Thymus (tissue), 11 donors: Measurements from ENCODE around the gene TOE1. TPM values are rescaled to one million over a fixed set of nuclear protein-coding genes. Genes with fewer than 3 reads are reported as not detected.

ENCODE experiments used
- DNase-seq, 9 donors: peaks; one replicate each; pipeline ENCODE4 v3.0.0-alpha.2; 2013; ENCODE audit warnings: low spot score in 9 of 9, low read depth in 6 of 9, missing footprints in 1 of 9
- H3K27ac ChIP-seq, 2 donors: one replicate each; pipeline ENCODE4 v1.5.1; 2013; ENCODE audit warnings: control low read depth in 1 of 2, low read depth in 1 of 2, low read length in 1 of 2, mild to moderate bottlenecking in 1 of 2, moderate library complexity in 1 of 2
- H3K27me3 ChIP-seq, 2 donors: one replicate each; pipeline ENCODE4 v1.5.1; 2013; ENCODE audit warnings: low read length in 1 of 2; ENCODE audit not compliant: control insufficient read depth in 2 of 2, insufficient read depth in 1 of 2
- H3K36me3 ChIP-seq, 2 donors: one replicate each; pipeline ENCODE4 v1.5.1; 2013; ENCODE audit warnings: low read length in 1 of 2, mild to moderate bottlenecking in 1 of 2, moderate library complexity in 1 of 2; ENCODE audit not compliant: control insufficient read depth in 2 of 2, insufficient read depth in 2 of 2
- H3K4me1 ChIP-seq, 2 donors: one replicate each; pipeline ENCODE4 v1.5.1; 2013; ENCODE audit warnings: low read length in 2 of 2; ENCODE audit not compliant: control insufficient read depth in 2 of 2, insufficient read depth in 2 of 2
- H3K4me3 ChIP-seq, 2 donors: one replicate each; pipeline ENCODE4 v1.5.1; 2013; ENCODE audit warnings: low read length in 2 of 2, control low read depth in 1 of 2, mild to moderate bottlenecking in 1 of 2
- H3K9me3 ChIP-seq, 2 donors: one replicate each; pipeline ENCODE4 v1.5.1; 2013; ENCODE audit warnings: low read length in 1 of 2, mild to moderate bottlenecking in 1 of 2; ENCODE audit not compliant: control insufficient read depth in 2 of 2, insufficient read depth in 1 of 2
- WGBS: extraction: QIAGEN DNeasy Blood & Tissue Kit; methylation state at CpG from one replicate; pipeline ENCODE4 v1.1.7; 2013; 5-methylcytosine and 5-hydroxymethylcytosine counted together
- polyA plus RNA-seq: library from polyadenylated mRNA; stranded (reverse); fragments of 200-250 nt; gene quantifications from one replicate; pipeline ENCODE4 v1.2.3, GENCODE V29; 2013
- total RNA-seq: library from RNA; stranded (reverse); fragments of 120-200 nt; gene quantifications from one replicate; pipeline ENCODE4 v1.2.4, GENCODE V29; 2013
- donor health status: healthy.

Gene TOE1
- total and polyA plus RNA-seq, 2 donors = 12.0 to 13.3 TPM

DNA sequence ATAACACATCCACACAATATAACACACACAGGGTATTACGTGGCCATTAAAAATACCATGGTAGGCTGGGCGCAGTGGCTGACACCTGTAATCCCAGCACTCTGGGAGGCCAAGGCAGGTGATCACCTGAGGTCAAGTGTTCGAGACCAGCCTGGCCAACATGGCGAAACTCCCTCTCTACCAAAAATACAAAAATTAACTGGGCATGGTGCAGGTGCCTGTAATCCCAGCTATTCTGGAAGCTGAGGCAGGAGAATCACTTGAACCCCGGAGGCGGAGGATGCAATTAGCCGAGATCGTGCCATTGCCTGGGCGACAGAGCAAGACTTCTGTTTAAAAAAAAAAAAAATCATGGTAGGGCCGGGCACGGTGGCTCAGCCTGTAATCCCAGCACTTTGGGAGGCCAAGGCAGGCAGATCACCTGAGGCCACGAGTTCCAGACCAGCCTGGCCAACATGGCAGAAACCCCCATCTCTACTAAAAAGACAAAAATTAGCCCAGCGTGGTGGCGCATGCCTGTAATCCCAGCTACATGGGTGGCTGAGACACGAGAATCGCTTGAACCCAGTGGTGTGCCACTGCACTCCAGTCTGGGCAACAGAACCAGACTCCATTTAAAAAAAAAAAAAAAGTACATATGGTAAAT lies 37.3 kb upstream of the TOE1 start:
- Histone ChIP-seq H3K4me3 (peak overlapping the region; percentile 69 to 75), H3K9me3 (no peaks in the 10 kb centered on the region), H3K4me1 (peaks cover 8 to 22% of the 10 kb centered on the region in 2 donors), H3K27me3 (no peaks in the 10 kb centered on the region), H3K36me3 (no peaks in the 10 kb centered on the region), H3K27ac (no peak overlapping the region)
- DNase-seq = no peak
- WGBS = 97% methylated on average over 16 of the region's 16 CpGs

DNA sequence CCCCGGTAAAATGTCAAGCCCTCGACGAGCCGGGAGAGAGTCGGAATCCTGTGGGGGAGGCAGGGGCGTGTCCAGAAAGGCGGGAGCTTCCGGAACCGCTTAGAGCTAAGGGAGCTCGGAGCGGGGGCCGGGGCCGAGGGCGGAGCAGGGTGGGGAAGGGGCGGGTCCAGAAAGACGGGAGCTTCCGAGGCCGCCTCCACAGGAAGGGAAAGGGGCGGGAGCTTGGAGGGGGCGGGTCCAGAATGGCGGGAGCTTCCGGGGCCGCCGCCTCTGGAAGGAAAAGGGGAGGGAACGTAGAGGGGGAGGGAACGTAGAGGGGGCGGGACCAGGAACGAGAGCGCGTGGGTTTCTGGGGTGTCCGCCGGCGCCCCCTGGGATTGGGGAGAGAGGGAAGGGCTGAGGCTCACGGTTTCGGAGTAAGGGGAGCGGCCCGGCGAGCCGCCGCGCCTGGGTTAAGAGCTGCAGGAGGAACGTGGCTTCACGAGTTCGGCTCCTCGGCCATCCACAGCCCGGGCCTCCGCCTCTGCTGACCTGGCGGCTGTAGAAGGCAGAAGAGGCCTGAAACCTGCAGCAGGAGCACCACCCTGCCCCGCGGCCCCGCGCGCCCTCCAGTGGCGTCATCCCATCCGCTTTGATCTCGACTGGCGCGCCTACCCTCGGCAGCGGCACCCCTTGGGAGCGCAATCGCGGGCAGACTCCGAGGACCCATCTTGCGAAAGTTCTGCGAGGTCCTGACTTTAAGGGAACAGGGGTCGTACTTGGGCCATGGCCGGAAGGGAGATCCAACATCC lies 36.3 kb upstream of the TOE1 start:
- Histone ChIP-seq H3K27ac (peak overlapping the region; percentile 93), H3K4me3 (peak overlapping the region; percentile 69 to 83), H3K27me3 (no peaks in the 10 kb centered on the region), H3K9me3 (no peaks in the 10 kb centered on the region), H3K36me3 (no peaks in the 10 kb centered on the region), H3K4me1 (peaks cover 8 to 22% of the 10 kb centered on the region in 2 donors)
- DNase-seq = peak; percentile 87 to 98 (median 96)
- WGBS = under 1% methylated on average over 67 of the region's 68 CpGs

DNA sequence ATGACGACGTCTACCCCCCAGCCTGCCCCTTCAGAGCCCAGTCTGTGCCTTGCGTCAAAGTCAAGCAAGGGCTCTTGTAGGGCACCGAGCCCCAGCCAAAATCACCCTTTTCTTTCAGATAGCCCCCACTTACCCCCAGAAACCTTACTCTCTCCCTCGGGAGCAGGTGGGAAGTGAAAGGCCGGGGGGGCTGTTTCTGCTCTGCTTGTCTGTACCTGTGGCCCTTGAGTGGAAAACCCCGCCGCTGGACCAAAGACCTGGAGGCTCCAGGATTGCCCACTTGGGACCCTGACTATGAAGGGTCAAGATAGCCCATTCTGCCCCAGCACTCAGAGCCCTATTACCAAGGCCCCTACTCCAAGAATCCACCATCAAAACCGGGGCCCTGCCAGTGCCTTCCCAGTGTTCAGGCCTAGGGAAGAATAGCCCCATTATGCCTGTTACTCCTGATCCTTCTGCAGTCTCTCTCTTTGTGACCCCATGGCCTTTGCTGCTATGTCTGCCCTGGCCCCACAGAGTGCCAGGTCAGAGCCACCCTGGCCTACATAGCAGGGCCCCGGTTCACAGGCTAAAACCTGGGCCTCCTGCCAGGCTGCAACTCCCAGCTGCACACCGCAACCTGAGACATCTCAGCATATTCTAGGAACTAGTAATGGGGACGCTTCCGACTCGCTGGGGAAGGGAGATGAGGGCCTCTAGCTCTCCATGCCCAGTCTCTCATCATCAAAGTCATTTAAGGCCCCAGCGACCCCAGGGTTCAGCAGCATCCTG lies 35.5 kb upstream of the TOE1 start:
- peak overlapping the region; percentile 93 for H3K27ac ChIP-seq

DNA sequence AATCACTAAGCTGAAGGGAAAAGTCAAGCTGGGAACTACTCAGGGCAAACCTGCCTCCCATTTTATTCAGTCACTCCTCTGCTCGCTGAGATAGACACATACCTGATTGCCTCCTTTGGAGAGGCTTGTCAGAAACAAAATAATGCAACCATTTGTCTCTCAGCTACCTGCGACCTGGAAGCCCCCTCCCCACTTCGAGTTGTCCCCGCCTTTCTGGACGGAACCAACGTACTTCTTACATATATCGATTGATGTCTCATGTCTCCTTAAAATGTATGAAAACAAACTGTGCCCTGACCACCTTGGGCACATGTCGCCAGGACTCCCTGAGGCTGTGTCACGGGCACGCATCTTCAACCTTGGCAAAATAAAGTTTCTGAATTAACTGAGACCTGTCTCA lies 34.7 kb upstream of the TOE1 start:
- DNase-seq = no peak
- H3K9me3 ChIP-seq = no peaks in the 10 kb centered on the region
- 97% methylated on average over 10 of the region's 10 CpGs for WGBS
- H3K27me3 ChIP-seq = no peaks in the 10 kb centered on the region
- H3K4me3 ChIP-seq = no peak overlapping the region
- H3K36me3 ChIP-seq = no peaks in the 10 kb centered on the region
- H3K27ac ChIP-seq = peak overlapping the region in 1 of 2 donors; percentile 93
- peaks cover 8 to 22% of the 10 kb centered on the region in 2 donors for H3K4me1 ChIP-seq

More for the DNA sequence above, 35.5 kb upstream of the TOE1 start:
- DNase-seq = peak in 1 of 9 donors; percentile 28
- H3K9me3 ChIP-seq = no peaks in the 10 kb centered on the region
- peak overlapping the region; percentile 69 to 83 for H3K4me3 ChIP-seq
- peaks cover 8 to 22% of the 10 kb centered on the region in 2 donors for H3K4me1 ChIP-seq
- H3K36me3 ChIP-seq = no peaks in the 10 kb centered on the region
- no peaks in the 10 kb centered on the region for H3K27me3 ChIP-seq
- 52% methylated on average over 15 of the region's 15 CpGs for WGBS

DNA sequence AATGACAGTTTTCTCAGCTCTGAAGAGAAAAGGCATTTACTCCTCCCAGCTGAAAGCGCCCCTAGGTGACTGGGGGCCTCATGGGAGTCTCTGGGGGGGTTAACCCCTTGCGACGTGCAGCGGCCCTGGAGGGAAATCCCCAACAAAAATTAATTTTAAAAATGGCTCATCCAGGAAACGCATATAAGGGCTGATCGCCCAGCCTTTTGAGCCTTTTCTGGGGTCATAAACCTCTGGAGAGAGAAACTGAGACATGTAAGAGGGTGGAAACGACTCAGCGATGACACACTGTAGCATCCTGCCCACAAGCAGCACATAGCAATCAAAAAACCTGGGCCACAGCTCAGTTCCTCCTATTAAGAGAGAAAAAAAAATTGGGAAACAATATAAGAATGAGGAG lies 33.7 kb upstream of the TOE1 start:
- Histone ChIP-seq H3K36me3 (no peaks in the 10 kb centered on the region), H3K27me3 (no peaks in the 10 kb centered on the region), H3K9me3 (no peaks in the 10 kb centered on the region), H3K4me3 (no peak overlapping the region), H3K4me1 (peaks cover 8 to 22% of the 10 kb centered on the region in 2 donors), H3K27ac (no peak overlapping the region)
- WGBS = 91% methylated on average over 8 of the region's 8 CpGs
- no peak for DNase-seq

DNA sequence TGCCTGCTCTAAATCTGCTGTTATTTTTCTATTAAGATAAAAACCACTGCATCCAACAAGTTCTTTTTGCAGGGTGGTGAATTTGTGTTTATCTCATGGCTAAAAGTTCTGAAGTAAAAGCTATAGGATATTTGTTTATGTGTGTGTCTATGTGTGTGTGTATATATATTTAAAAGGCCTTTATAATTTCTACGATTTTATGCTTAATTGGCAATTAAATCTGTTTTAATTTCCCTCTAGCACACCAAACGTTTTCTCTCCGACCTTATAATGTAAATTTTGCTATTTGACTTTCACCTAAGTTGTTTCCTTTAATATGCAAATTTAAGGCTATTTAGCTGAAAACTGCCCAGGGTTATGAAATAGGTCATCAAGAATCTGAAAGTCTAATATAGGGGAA lies 33.1 kb upstream of the TOE1 start:
- no peak overlapping the region for H3K27ac ChIP-seq
- 97% methylated on average over 3 of the region's 3 CpGs for WGBS
- H3K4me3 ChIP-seq = no peak overlapping the region
- H3K27me3 ChIP-seq = no peaks in the 10 kb centered on the region
- no peaks in the 10 kb centered on the region for H3K36me3 ChIP-seq
- no peak for DNase-seq
- no peaks in the 10 kb centered on the region for H3K9me3 ChIP-seq
- peaks cover 8 to 22% of the 10 kb centered on the region in 2 donors for H3K4me1 ChIP-seq

DNA sequence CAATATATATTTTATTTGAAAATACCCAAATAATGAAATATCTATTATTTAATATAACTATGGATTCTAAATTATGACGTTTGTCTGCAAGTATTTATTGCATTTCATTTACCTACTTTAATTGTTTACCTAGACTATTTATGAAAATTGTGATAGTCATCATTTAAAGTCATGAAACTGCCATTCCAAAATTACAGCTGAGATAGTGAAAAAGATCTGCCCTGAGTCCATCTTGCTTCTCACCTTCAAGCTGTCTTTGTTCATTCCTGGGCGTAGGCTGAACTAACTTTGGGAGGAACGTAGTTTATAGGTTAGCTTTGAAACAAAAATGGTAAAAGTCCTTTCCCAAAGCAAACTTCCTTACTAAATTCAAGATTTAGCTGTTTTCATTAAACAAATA lies 25.7 kb upstream of the TOE1 start:
- WGBS = 98% methylated on average over 3 of the region's 3 CpGs
- Histone ChIP-seq H3K27ac (no peak overlapping the region), H3K4me3 (no peak overlapping the region), H3K9me3 (peaks cover 0 to 3% of the 10 kb centered on the region in 2 donors), H3K27me3 (no peaks in the 10 kb centered on the region), H3K4me1 (no peaks in the 10 kb centered on the region), H3K36me3 (no peaks in the 10 kb centered on the region)
- DNase-seq = no peak

DNA sequence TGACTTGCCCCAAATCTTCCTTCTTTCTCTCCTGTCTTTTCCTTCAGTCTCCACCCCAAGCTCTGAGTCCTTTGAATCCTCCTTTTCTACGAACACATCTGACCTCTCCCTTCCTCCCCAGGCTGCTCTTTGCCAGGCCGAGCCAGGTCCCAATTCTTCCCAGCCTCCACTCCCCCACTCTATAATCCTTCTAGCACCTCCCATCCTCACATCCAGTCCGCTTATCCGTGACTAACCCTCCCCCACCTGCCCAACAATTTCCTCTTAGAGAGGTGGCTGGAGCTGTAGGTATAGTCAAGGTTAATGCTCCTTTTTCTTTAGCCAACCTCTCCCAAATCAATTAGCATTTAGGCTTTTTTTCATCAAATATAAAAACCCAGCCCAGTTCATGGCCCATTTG lies 22.8 kb upstream of the TOE1 start:
- Histone ChIP-seq H3K36me3 (no peaks in the 10 kb centered on the region), H3K4me3 (no peak overlapping the region), H3K27me3 (no peaks in the 10 kb centered on the region), H3K9me3 (peaks cover 0 to 3% of the 10 kb centered on the region in 2 donors), H3K4me1 (no peaks in the 10 kb centered on the region), H3K27ac (no peak overlapping the region)
- 95% methylated on average over 4 of the region's 4 CpGs for WGBS
- no peak for DNase-seq

DNA sequence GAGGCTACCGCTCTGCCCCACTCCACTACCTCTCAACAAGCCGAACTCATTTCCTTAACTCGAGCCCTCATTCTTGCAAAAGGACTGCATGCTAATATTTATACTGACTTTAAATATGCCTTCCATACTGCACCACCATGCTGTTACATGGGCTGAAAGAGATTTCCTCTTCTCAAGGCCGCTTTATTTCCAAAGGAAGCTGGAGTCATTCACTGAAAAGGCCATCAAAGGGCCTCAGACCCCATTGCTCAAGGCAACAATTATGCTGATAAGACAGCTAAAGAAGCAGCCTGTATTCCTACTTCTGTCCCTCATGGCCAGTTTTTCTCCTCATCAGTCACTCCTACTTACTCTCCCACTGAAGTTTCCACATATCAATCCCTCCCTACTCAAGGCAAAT lies 20.2 kb upstream of the TOE1 start:
- DNase-seq = no peak
- no peaks in the 10 kb centered on the region for H3K36me3 ChIP-seq
- H3K27me3 ChIP-seq = no peaks in the 10 kb centered on the region
- H3K4me3 ChIP-seq = no peak overlapping the region
- 96% methylated on average over 4 of the region's 4 CpGs for WGBS
- H3K4me1 ChIP-seq = no peaks in the 10 kb centered on the region
- no peak overlapping the region for H3K27ac ChIP-seq
- peaks cover 0 to 3% of the 10 kb centered on the region in 2 donors for H3K9me3 ChIP-seq
